HUES6 (cell line): ENCODE results near the gene ASPHD1.
A peak's percentile ranks its signal among the peaks of the same experiment; 100 is the strongest.

Source experiments
- H3K27ac ChIP-seq: 2 replicates; pipeline ENCODE4 v1.7.0; 2013; ENCODE audit warnings: low read depth, mild to moderate bottlenecking, low read length, inconsistent platforms
- H3K27me3 ChIP-seq: 2 replicates; pipeline ENCODE4 v1.6.1; 2013; ENCODE audit warnings: low read length; ENCODE audit not compliant: control insufficient read depth, insufficient read depth
- H3K36me3 ChIP-seq: 2 replicates; pipeline ENCODE4 v1.6.1; 2013; ENCODE audit warnings: low read length; ENCODE audit not compliant: control insufficient read depth, insufficient read depth
- H3K4me1 ChIP-seq: 2 replicates; pipeline ENCODE4 v1.6.1; 2013; ENCODE audit warnings: low read length; ENCODE audit not compliant: control insufficient read depth, insufficient read depth
- H3K4me3 ChIP-seq: 2 replicates; pipeline ENCODE4 v1.5.1; 2013; ENCODE audit warnings: low read depth, low read length
- H3K9ac ChIP-seq: one replicate; pipeline ENCODE4 v1.6.1; 2013; ENCODE audit warnings: mild to moderate bottlenecking, low read length
- H3K9me3 ChIP-seq: 2 replicates; pipeline ENCODE4 v1.6.1; 2013; ENCODE audit warnings: low read depth, low read length; ENCODE audit not compliant: control insufficient read depth, insufficient read depth

ASPHD1 gene

GRCh38 chr16:29900102-29900887 lies at the start of gene ASPHD1:
ASPHD1 (plus strand) TSS chr16:29900488; CDS start chr16:29900972, 484 bp downstream.
- Histone ChIP-seq H3K9ac (peak within 1 kb of the TSS; percentile 66), H3K27me3 (no peaks in the 10 kb centered on the region), H3K4me3 (peak within 1 kb of the TSS; percentile 88)

GRCh38 chr16:29850998-29851397 lies 49.3 kb upstream of the ASPHD1 start:
- H3K4me1 ChIP-seq: peaks cover 9% of the 10 kb centered on the region; the same call in 1 of the 2 replicates

More at GRCh38 chr16:29900102-29900887, at the start of gene ASPHD1:
- H3K36me3 ChIP-seq: peaks cover 15% of the 10 kb centered on the region
- H3K27ac ChIP-seq: no peak within 1 kb of the TSS
- peaks cover 15% of the 10 kb centered on the region for H3K4me1 ChIP-seq
- no peaks in the 10 kb centered on the region for H3K9me3 ChIP-seq

GRCh38 chr16:29852654-29853053 lies 47.6 kb upstream of the ASPHD1 start:
- H3K4me3 ChIP-seq: no peak overlapping the region
- H3K27me3 ChIP-seq: no peaks in the 10 kb centered on the region
- no peaks in the 10 kb centered on the region for H3K36me3 ChIP-seq
- no peaks in the 10 kb centered on the region for H3K9me3 ChIP-seq
- H3K4me1 ChIP-seq: peaks cover 9% of the 10 kb centered on the region; the same call in 1 of the 2 replicates
- no peak overlapping the region for H3K9ac ChIP-seq
- H3K27ac ChIP-seq: no peak overlapping the region

More at GRCh38 chr16:29850998-29851397, 49.3 kb upstream of the ASPHD1 start:
- Histone ChIP-seq H3K9ac (no peak overlapping the region), H3K9me3 (no peaks in the 10 kb centered on the region), H3K27ac (no peak overlapping the region), H3K36me3 (no peaks in the 10 kb centered on the region), H3K27me3 (no peaks in the 10 kb centered on the region), H3K4me3 (no peak overlapping the region)

GRCh38 chr16:29854520-29855100 lies 45.7 kb upstream of the ASPHD1 start:
- H3K9me3 ChIP-seq: no peaks in the 10 kb centered on the region
- H3K4me3 ChIP-seq: no peak overlapping the region
- peaks cover 3% of the 10 kb centered on the region; the same call in 1 of the 2 replicates for H3K4me1 ChIP-seq
- no peak overlapping the region for H3K27ac ChIP-seq
- H3K9ac ChIP-seq: no peak overlapping the region
- H3K27me3 ChIP-seq: no peaks in the 10 kb centered on the region
- peaks cover 15% of the 10 kb centered on the region for H3K36me3 ChIP-seq

GRCh38 chr16:29857133-29857760 lies 43.0 kb upstream of the ASPHD1 start:
- Histone ChIP-seq H3K9ac (no peak overlapping the region), H3K9me3 (no peaks in the 10 kb centered on the region), H3K27ac (no peak overlapping the region), H3K4me1 (peaks cover 3% of the 10 kb centered on the region; the same call in 1 of the 2 replicates), H3K36me3 (peaks cover 30% of the 10 kb centered on the region), H3K4me3 (no peak overlapping the region), H3K27me3 (no peaks in the 10 kb centered on the region)

- no peak overlapping the region for H3K9ac ChIP-seq
- H3K27me3 ChIP-seq: no peaks in the 10 kb centered on the region
- peaks cover 30% of the 10 kb centered on the region for H3K36me3 ChIP-seq
- H3K27ac ChIP-seq: no peak overlapping the region
- H3K4me3 ChIP-seq: no peak overlapping the region
- H3K4me1 ChIP-seq: peaks cover 3% of the 10 kb centered on the region; the same call in 1 of the 2 replicates
- H3K9me3 ChIP-seq: no peaks in the 10 kb centered on the region
Observed at GRCh38 chr16:29858149-29858849, 42.0 kb upstream of the ASPHD1 start.

GRCh38 chr16:29858974-29859373 lies 41.3 kb upstream of the ASPHD1 start:
- Histone ChIP-seq H3K27me3 (no peaks in the 10 kb centered on the region), H3K9ac (no peak overlapping the region), H3K4me1 (peaks cover 6% of the 10 kb centered on the region), H3K27ac (no peak overlapping the region), H3K9me3 (no peaks in the 10 kb centered on the region), H3K4me3 (no peak overlapping the region), H3K36me3 (peaks cover 30% of the 10 kb centered on the region)

- no peaks in the 10 kb centered on the region for H3K9me3 ChIP-seq
- no peaks in the 10 kb centered on the region for H3K27me3 ChIP-seq
- H3K4me1 ChIP-seq: peaks cover 9% of the 10 kb centered on the region
- no peak overlapping the region for H3K9ac ChIP-seq
- no peak overlapping the region for H3K27ac ChIP-seq
- H3K4me3 ChIP-seq: no peak overlapping the region
- H3K36me3 ChIP-seq: peaks cover 30% of the 10 kb centered on the region
Observed at GRCh38 chr16:29860218-29860617, 40.1 kb upstream of the ASPHD1 start.

- H3K9me3 ChIP-seq: no peaks in the 10 kb centered on the region
- H3K27ac ChIP-seq: no peak overlapping the region; the same call in 1 of the 2 replicates
- peaks cover 9% of the 10 kb centered on the region for H3K4me1 ChIP-seq
- H3K36me3 ChIP-seq: peaks cover 30% of the 10 kb centered on the region
- H3K9ac ChIP-seq: peak overlapping the region; percentile 99
- no peaks in the 10 kb centered on the region for H3K27me3 ChIP-seq
- H3K4me3 ChIP-seq: peak overlapping the region; percentile 97
Observed at GRCh38 chr16:29862383-29862883, 37.9 kb upstream of the ASPHD1 start.

- peaks cover 9% of the 10 kb centered on the region for H3K4me1 ChIP-seq
- H3K36me3 ChIP-seq: peaks cover 30% of the 10 kb centered on the region
- no peaks in the 10 kb centered on the region for H3K27me3 ChIP-seq
- peak within 1 kb of the TSS; percentile 97 for H3K4me3 ChIP-seq
- H3K9ac ChIP-seq: peak within 1 kb of the TSS; percentile 99
- no peaks in the 10 kb centered on the region for H3K9me3 ChIP-seq
- peak within 1 kb of the TSS; percentile 99 for H3K27ac ChIP-seq
Observed at GRCh38 chr16:29862884-29863668, 37.2 kb upstream of the ASPHD1 start, which contains the start of gene CDIPT. CDIPT (minus strand) TSS chr16:29863226; CDS start chr16:29862857, 369 bp downstream.
